GM21515 (cell line): Measurements from ENCODE around the gene RCL1.
"Not testable (repeated sequence)": the region's sequence is repeated elsewhere in the genome, so short reads cannot be mapped to it uniquely, and the experiment has no call there.

Source experiments
- ATAC-seq: cut with Tn5 transposase; IDR thresholded peaks from one replicate; pipeline ENCODE4 v1.9.1; 2021; ENCODE audit not compliant: unreplicated experiment

The RCL1 gene

GRCh38 chr9:4783191-4783590 is 9.6 kb upstream of the RCL1 start:
- ATAC-seq, result not testable (repeated sequence)

DNA sequence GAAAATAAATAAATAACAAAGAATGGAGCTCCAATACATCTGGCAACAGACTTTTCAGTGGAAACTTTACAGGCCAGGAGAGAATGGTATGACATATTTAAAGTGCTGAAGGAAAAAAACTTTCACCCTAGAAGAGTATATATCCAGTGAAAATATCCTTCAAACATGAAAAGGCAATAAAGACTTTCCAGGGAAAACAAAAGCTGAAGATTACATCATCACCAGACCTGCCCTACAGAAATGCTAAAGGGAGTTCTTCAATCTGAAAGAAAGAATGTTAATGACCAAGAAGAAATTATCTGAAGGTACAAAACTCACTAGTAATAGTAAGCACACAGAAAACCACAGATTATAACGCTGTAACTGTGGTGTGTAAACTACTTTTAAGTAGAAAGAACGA is 8.3 kb upstream of the RCL1 start:
- ATAC-seq, result no peak

DNA sequence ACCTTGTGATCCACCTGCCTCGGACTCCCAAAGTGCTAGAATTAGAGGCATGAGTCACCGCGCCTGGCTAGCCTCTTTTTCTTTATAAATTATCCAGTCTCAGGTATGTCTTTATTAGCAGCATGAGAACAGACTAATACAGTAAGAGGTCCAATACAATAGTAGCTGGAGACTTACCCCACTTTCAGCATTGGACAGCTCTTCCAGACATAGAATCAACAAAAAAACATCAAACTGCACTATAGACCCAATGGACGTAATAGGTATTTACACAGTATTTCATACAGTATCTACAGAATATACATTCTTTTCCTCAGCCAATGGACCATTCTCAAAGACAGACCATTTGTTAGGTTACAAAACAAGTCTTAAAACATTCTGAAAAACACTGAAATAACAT is 6.1 kb upstream of the RCL1 start:
- no peak for ATAC-seq

- ATAC-seq, result no peak
Measured at GRCh38 chr9:4787876-4788275, 4.9 kb upstream of the RCL1 start.

- ATAC-seq, result no peak
Measured at GRCh38 chr9:4788703-4789102, 4.0 kb upstream of the RCL1 start.

DNA sequence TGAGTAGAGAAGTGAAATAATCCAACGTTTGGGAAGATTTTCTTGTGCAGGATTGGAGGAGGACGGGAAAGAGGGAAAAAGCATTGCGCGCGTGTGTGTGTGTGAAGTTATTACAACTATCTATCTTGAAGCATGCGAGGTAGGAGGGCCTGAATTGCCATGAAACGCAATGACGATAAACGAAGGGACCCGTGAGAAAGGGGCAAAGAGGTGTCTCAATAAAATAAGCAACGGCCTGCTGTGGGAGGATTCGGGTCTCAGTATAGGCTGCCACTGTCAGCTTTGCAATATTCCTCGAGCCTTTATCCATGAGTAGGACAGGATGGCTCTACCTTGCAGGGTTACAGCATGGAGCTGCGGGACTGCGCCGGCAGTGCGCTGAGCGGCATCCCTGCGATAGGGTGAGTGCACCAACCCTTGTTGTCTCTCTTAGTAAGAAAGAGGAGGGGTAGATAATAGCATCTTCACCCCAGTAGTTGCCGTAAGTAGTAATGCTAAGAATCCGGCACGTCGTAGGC is 631 bp upstream of the RCL1 start:
- peak; percentile 27 for ATAC-seq

DNA sequence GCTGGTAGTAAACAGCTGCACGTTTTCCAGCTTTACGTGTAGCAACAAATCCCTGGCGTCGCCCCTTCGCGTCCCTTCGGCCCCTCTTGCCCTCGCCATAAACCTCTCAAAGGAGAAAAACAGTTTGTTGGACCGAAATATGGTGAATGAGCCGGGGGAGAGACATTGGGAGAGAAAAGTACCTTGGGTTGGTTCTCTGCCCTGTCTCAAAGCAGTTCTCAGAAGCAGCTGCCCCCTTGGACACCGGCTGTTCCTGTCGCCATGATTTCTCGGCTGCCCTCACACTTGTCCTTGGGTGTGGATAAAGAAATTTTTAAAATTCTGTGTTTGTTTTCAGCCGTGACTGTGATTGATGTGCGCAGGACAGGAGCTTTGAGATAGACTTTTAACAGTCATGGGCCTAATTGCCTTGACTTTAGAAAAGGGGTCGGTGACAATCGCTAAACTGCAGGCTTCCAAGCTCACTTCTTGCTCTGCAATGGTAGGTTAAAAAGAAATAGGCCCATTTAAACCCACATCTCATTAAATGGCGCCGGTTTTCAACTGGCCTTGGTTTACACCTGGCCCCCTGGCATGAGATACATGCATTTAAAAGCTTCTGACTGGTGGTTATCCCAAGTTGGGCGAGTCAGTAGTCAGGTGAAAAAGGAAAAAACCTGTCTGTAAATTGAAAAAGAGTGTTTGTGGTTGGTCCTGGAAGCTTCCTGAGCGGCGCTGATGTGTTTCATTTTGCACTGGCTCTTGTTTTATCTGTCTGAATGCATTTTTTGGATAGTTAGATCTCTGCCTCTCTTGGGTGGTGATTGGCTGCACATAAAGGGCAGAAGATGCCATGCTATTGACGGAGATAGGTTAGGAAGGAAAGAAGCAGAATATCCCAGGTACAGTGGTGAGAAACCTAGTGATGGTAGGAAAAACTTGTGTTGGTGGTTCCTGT is 983 bp downstream of the RCL1 start:
- no peak for ATAC-seq

- ATAC-seq, result no peak
Measured at GRCh38 chr9:4794691-4795090, 1.9 kb downstream of the RCL1 start.

- ATAC-seq, result not testable (repeated sequence)
Measured at GRCh38 chr9:4795108-4795507, 2.4 kb downstream of the RCL1 start.

GRCh38 chr9:4796530-4796929 is 3.8 kb downstream of the RCL1 start:
- no peak for ATAC-seq

DNA sequence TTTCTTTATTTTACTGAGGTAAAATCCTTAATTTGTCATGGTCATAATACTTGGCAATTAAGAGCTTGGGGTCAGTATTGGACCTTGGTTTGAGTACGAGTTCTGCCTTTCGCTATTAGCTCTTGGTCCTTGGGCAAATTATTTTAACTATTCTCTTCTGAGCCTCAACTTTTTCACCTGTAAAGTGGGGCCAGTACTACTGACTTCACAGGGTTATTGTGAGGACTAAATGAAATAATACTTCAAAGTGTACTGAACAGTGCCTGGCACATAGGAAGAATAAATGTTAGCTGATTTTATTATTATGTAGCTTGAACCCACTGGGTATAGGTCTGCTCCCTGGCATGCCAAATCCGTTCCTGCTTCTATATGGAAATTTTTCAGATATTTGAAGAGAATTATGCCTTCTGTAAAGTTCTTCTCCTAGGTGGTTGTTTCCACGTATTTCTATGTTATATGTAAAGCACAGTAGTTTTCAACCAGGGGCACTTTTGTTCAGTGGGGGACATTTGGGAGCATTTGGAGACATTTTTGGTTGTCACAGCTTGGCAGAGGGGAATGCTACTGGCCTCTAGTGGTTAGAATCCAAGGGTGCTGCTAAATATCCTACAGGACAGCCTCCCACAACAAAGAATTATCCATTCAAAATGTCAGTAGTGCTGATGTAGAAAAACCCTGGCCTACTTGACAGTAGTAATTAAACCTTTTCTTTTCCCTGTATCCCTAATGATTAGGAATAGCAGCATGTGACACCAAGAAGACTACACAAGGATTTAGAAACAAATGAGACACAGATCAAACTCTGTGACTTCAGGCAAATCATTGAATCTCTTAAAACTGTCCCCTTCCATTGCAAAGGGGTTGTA is 4.5 kb downstream of the RCL1 start:
- ATAC-seq, result no peak

DNA sequence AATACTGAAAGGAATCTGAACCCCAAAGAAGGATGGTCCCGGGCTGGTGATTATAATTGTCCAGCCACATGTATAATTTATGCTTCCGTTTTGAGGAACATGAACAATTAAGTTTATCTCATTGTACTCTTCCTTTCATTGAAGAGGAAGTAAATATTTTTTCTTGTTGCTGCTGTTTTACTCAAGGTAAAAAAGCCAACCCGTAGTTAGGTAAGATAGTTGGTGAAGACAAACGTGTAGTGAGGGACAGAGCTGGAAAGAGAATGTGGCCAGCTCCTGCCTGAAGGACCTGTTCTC is 5.1 kb downstream of the RCL1 start:
- ATAC-seq, result no peak

DNA sequence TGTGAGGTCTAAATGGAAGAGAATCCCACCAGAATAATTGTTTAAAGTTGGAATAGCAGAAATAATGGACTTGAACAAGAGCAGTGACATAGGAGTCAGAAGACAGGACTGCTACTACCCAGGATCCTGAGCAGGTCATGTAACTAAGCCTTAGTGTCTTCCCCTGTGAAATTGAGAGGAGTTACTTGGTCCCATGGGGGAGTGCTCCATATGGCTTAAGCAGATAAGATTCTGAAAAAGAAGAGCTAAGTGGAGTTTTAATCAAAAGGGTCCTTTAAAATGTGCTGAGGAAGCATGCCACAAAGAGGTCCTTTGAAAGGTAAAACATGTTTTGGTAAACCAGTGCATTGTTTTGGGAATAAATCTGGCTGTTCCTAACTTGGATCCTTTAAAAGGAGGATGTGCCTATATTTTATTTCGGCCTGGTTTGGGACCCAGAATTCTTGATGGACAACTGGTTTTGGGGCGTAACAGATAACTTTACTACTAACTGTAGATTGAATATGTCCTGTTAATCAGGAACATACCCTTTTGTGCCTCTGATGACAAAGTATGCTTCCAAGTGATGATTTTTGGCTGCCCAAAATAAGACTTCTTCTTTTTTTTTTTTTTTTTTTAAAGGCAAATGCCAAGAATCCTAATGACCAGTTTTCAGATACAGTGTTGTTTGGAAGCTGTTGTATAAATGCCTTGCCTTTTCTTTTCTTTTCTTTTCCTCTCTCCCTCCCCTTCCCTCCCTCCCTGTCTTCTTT is 5.7 kb downstream of the RCL1 start:
- no peak for ATAC-seq

GRCh38 chr9:4799033-4799430 is 6.3 kb downstream of the RCL1 start:
- no peak for ATAC-seq

DNA sequence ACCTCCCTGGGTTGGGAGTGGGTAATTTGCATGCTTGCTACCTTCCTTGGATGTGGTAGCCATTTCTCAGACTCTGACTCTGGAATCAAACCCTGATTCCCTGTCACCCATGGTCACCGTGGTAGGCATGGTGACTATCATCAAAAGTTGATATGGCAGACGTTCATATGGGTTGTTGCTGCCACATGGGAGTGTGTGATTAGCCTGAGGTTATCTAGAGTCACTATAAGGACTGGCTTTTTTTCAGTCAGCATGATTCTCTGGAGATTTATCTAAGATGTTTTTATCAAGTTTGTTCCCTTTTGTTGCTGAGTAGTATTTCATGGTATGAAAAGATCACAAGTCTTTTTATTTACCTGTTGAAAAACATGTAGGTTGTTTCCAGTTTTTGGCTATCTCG is 7.0 kb downstream of the RCL1 start:
- no peak for ATAC-seq

DNA sequence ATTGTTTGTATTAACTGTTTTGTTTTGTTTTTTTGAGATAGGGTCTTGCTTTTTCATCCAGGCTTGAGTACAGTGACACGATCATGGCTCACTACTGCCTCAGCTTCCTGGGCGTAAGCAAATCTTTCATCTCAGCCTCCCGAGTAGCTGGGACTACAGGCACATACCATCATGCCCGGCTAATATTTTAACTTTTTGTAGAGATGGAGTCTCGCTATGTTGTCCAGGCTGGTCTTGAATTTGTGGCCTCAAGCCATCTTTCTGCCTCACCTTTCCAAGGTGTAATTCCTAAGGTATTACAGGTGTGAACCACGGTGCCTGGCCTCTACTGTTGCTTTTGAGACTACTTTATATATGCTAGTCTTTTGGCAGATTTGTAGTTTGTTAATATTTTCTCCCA is 8.4 kb downstream of the RCL1 start:
- no peak for ATAC-seq

- ATAC-seq, result no peak
Measured at GRCh38 chr9:4803670-4804530, 11.2 kb downstream of the RCL1 start.

DNA sequence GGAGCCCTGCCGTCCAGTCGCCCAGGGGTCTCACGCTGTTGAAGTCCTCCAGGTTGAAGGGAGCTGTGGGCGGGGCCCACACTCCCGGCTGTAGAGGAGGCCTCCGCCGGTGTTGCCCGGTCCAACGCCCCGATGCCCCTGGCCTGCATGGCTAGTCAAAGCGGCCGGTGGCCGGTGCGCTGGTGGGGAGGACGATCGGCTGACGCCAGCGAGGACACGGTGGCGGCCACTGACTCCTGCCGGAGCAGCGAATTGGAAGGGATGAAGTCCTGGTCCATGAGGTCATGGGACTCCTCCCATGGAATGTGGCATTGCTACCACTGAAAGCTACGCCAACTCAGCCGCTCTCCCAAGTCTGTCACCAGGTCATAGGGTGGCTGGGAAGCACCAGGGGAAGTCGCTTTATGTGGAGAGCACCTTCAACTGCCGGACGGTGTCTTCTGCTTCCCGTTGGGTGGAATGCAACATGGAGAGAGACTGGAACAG is 11.8 kb downstream of the RCL1 start:
- ATAC-seq, result no peak

DNA sequence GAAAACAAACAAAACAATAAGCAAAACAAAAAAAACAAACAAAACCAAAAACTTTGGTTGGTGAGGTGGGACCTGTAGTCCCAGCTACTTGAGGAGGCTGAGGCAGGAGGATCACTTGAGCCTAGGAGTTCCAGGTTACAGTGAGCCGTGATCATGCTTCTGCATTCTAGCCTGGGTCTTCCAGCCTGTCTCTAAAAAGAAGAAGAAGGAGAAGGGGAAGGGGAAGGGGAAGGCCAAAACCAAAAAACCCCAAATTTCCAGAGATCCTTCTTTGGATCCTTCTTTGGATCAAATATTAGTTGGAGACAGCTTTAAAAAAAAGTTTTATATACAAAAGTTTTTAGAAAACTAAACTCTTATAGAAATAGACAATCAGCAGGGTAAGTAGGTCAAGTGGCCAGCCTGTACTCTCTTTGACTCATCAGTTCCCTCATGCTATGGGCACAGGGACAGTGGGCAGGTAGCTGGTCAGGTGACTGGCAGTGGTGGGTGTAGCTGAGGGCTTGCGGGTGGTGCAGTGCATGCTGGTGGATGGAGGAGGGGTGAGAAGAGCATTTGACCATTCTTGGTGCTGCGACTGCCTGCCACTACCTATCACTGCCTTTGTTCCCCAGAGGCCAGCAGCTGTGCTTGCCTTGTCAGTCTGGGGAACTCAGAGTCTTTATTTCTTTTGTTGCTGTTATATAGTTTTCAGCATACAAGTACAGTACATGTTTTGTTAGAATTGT is 12.6 kb downstream of the RCL1 start:
- no peak for ATAC-seq

GRCh38 chr9:4810565-4810964 is 17.8 kb downstream of the RCL1 start:
- no peak for ATAC-seq
